ENCODE measurements around the gene PRR27.

Gene PRR27

DNA sequence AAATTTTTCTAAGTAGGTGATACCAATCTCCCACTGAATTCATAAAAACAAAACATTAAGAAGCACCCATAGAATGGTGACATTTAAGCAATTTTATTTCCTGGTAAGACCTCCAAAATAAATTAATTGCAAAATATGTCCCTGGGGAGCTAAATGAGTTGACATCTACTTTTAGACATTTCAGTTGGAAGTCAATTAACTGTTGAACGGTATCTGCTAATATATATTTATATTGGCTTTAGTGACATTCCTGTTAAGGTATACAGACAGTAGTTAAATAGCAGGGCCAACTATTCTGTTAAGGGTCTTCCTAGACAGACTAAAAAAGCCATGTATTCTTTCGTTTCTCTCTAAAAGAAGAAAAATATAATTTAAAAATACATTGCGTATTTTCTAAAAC, at the start of gene PRR27:
TSS of gene PRR27 (plus strand) at position 301 of the 400 bp plus-strand sequence. CDS start 139 bp downstream, outside the sequence.
- no peak for DNase-seq

- DNase-seq = no peak
These were observed 43.1 kb upstream of the PRR27 start for GRCh38 chr4:70110917-70111316.

DNA sequence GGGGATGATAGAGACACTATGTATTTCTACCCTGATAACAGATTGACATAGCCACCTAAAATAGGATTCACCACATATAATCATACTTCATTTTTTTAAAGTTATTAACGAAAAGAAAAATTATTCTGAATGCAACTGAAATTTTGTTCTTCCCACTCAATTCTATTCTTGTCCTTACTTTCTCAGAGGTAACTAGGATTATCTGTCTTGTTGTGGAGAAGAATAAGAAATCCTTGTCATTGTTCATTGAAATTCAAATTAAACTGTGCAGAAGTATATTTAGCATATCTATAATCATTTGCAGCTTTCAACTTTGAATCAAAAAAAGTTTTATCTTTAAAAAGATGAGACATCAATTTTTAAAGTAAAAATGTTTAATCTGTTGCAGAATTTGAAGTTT, 40.4 kb upstream of the PRR27 start:
- no peak for DNase-seq

DNA sequence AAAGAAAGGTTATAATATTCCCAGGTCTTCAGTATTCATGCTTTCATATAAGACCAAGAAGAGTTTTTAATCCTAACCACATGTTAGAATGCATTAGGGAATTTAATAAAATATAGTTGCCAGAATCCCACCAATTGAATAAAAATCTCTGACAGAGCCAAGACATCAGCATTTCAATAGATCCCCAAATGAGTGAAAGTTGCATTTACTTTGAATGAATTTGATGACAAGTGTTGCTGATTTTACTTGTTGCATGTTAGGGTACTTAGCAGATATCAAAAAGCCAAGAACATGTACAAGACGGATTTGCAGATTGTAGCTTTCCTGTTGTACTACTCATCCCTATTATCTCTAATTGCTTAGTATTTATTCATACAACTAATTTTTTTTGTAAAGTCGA, 39.9 kb upstream of the PRR27 start:
- no peak for DNase-seq

- no peak for DNase-seq
These were observed 33.7 kb upstream of the PRR27 start for GRCh38 chr4:70120323-70120722.

DNA sequence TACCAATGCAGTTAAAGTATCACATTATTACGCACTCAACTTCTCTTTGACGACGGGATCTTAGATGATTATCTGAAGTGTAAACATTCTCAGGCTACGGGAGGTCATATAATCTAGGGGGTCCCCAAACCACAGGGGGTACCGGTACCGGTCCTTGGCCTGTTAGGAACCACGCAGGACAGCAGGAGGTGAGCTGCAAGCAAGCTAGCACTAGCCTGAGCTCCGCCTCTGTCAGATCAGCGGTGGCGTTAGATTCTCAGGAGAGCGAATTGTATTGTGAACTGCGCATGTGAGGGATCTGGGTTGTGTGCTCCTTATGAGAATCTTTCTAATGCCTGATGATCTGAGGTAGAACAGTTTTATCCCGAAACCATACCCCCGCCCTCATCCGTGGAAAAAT, 20.6 kb upstream of the PRR27 start:
- DNase-seq = no peak

DNA sequence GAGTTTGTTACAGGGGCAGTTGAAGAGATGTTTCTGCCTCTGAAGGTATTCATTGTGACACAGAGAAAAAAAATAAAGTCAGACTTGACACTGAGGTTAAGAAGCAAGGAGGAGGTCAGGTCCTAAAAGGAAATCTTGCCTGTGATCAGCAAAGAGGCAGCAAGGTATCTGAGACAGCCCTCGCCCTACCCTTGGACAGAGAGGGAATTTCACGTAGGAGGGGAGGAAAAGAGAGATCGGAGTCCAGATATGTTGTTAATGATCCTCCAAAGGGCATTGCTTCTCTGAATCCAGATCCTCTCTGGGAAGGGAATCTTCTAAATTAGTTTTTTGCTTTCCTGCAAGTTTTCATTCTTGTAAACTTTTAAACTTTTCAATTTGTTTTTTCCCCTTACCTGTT, 15.3 kb upstream of the PRR27 start:
- DNase-seq = no peak

GRCh38 chr4:70151271-70151670, 2.8 kb upstream of the PRR27 start:
- no peak for DNase-seq

DNA sequence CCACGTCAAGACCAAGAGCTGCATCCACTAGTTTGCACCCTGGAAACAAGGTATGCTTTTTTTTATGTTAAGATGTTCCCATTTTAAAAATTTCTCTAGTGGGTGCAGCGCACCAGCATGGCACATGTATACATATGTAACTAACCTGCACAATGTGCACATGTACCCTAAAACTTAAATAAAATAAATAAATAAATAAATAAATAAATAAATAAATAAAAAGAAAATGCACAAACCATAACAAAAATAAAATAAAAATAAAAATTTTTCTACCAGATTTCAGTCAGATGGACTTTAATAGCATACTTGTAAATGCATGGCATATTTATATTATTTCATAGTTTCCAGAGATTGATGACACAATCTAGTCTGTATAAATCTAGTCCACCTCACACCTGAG, 1.9 kb upstream of the PRR27 start:
- DNase-seq = no peak

DNA sequence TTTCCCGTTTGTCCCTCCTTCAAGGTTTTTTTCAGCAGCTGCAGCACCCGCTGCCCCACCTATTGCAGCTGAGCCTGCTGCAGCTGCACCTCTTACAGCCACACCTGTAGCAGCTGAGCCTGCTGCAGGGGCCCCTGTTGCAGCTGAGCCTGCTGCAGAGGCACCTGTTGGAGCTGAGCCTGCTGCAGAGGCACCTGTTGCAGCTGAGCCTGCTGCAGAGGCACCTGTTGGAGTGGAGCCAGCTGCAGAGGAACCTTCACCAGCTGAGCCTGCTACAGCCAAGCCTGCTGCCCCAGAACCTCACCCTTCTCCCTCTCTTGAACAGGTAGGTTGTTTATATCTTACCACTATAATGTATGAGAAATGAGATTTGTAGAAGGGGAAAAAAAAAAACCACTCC, 4.5 kb downstream of the PRR27 start:
- no peak for DNase-seq

- no peak for DNase-seq
These were observed 23.1 kb downstream of the PRR27 start for GRCh38 chr4:70177090-70177489.

- DNase-seq = no peak
These were observed 24.1 kb downstream of the PRR27 start for GRCh38 chr4:70178075-70178660.

GRCh38 chr4:70179811-70180210, 25.8 kb downstream of the PRR27 start:
- no peak for DNase-seq

DNA sequence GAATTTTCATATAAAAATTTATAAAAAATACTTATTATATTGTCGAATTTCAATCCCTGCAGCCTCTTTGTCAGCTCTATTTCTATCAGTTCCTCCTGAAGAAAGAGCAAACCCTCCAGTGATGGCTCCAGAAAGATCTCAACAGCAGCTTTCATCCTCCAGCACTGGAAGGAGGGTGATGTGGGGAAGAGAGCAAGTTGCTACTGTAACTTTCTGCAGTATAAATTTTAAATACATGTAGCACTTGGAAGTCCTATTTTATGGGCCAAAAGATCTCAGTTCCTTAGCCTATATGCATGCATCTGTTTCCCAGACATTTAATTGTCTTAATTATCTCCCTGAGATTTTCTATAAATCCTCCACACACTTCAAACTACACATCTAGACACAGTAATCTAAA, 27.8 kb downstream of the PRR27 start:
- no peak for DNase-seq

GRCh38 chr4:70182517-70183167, 28.6 kb downstream of the PRR27 start:
- DNase-seq = no peak

- peak; percentile 2 for DNase-seq
These were observed 29.3 kb downstream of the PRR27 start for GRCh38 chr4:70183168-70183939.

GRCh38 chr4:70183940-70184246, 29.9 kb downstream of the PRR27 start:
- no peak for DNase-seq

DNA sequence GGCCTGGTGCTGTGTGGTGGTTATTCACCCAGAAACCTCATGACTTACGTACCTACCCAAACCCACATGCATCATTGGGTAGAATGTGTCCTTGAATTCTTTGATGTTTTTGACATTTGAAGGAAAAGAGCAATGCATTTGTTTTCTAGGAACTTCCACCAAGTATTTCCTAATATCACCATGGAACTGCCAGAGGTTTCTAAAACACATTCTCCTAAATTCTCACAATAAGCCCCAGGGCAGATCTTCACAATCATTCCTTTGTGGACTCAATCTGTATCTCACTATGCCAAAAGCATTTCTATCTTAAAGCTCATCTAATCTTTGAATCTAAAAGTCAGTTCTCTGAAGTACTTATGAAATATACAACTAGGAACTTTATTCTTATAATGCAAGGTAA, 33.2 kb downstream of the PRR27 start:
- no peak for DNase-seq

- no peak for DNase-seq
These were observed 36.5 kb downstream of the PRR27 start for GRCh38 chr4:70190579-70190978.

GRCh38 chr4:70191647-70192046, 37.6 kb downstream of the PRR27 start:
- DNase-seq = no peak

- no peak for DNase-seq
These were observed 38.9 kb downstream of the PRR27 start for GRCh38 chr4:70192895-70193294.

DNA sequence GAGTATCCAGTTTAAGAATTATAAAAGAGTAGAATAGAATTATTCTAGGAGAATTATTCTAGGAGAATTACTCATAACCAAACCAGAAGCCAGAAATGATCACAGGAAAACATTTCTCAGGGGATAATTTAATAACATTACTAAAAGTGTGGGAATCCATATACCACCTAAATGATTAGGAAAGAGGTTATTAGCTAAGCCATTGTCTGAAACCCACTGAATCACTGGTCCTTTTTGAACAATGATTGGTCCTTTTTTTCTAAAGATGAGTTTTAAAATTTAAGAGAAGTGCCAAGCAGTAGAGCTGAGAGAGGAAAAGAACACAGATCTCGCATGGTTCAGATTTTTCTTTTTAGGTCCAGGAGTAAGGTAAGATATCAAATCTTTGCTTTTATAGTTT, 41.4 kb downstream of the PRR27 start, which contains the start of gene ODAM:
TSS of gene ODAM (plus strand) at position 301 of the 400 bp plus-strand sequence. CDS start 819 bp downstream, outside the sequence.
- no peak for DNase-seq

DNA sequence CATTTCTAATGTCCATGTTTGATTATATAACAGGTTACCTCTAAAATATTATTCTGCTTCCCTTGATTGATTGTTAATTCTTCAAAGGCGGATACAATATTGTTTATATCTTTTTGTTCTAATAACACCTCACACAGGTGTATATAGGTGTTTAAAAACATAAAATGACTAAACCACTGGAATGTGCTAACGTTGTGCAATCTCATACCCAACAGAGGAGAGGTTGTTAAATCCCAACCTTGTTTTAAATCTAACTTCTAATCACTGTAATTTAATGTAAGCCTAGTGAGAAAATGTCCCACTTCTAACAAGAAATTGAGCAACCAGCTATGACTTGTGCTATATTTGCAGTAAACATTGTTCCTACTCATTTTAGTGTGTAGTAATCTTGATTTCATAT, 42.8 kb downstream of the PRR27 start:
- DNase-seq = no peak

GRCh38 chr4:70197842-70198241, 43.8 kb downstream of the PRR27 start:
- no peak for DNase-seq

Data from NCI-H1092 (cell line).